IPS-15b (cell line): Measurements from ENCODE around the gene CHRNA7.

ENCODE experiments used
- H3K27me3 ChIP-seq: one replicate; pipeline ENCODE4 v1.6.1; 2013; ENCODE audit warnings: low read length; ENCODE audit not compliant: control insufficient read depth, insufficient read depth
- H3K36me3 ChIP-seq: one replicate; pipeline ENCODE4 v1.6.1; 2013; ENCODE audit warnings: low read length; ENCODE audit not compliant: control insufficient read depth, insufficient read depth
- H3K4me1 ChIP-seq: one replicate; pipeline ENCODE4 v1.6.1; 2013; ENCODE audit warnings: mild to moderate bottlenecking, low read length; ENCODE audit not compliant: control insufficient read depth, insufficient read depth
- H3K4me3 ChIP-seq: one replicate; pipeline ENCODE4 v1.5.1; 2013; ENCODE audit warnings: low read depth, low read length
- H3K9ac ChIP-seq: one replicate; pipeline ENCODE4 v1.6.1; 2013; ENCODE audit warnings: low read depth, mild to moderate bottlenecking, low read length
- H3K9me3 ChIP-seq: one replicate; pipeline ENCODE4 v1.6.1; 2013; ENCODE audit warnings: mild to moderate bottlenecking, low read length; ENCODE audit not compliant: control insufficient read depth, insufficient read depth

CHRNA7 gene

DNA sequence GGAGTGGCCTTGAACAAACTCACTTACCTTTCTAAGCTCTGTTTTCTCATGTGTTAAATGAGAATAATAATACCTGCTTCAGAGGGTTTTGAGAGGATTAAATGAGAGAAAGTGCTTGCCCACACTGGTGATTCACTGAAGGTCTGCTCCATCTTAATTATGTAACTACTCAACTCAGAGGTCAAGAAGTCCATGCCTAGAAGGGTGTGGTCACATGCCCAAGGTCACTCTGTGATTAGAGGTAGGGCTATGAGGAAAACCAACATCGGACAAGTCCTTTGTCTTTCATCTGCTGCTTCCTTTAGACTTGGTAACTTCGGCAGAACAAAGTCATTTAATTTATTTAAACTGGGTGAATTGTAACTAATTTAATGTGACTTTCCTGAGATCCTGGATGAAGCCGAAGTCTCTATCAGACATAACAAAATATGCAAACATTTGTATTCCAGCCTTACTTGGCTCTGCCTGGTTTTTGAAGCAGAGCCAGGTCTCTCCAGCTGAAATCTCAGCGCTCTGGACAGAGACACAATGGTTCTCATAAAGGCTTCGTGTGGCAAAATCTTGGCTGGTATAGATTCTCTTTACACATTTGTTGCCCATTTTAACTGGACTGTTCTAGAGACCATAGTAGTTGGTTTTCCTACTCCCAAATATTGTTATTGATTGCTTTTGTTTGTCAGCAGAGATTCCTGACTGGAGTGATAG, 3.0 kb downstream of the CHRNA7 start:
- Histone ChIP-seq H3K4me1 (no peaks in the 10 kb centered on the region), H3K4me3 (no peak overlapping the region), H3K27me3 (peaks cover 24% of the 10 kb centered on the region), H3K9ac (no peak overlapping the region), H3K9me3 (no peaks in the 10 kb centered on the region), H3K36me3 (no peaks in the 10 kb centered on the region)

GRCh38 chr15:32034106-32034505, 3.8 kb downstream of the CHRNA7 start:
- H3K27me3 ChIP-seq: peaks cover 17% of the 10 kb centered on the region
- no peaks in the 10 kb centered on the region for H3K4me1 ChIP-seq
- H3K4me3 ChIP-seq: no peak overlapping the region
- H3K9me3 ChIP-seq: no peaks in the 10 kb centered on the region
- H3K9ac ChIP-seq: no peak overlapping the region
- H3K36me3 ChIP-seq: no peaks in the 10 kb centered on the region

GRCh38 chr15:32035285-32035684, 5.0 kb downstream of the CHRNA7 start:
- H3K4me1 ChIP-seq: no peaks in the 10 kb centered on the region
- H3K27me3 ChIP-seq: peaks cover 9% of the 10 kb centered on the region
- no peak overlapping the region for H3K4me3 ChIP-seq
- H3K36me3 ChIP-seq: no peaks in the 10 kb centered on the region
- H3K9ac ChIP-seq: no peak overlapping the region
- H3K9me3 ChIP-seq: no peaks in the 10 kb centered on the region

DNA sequence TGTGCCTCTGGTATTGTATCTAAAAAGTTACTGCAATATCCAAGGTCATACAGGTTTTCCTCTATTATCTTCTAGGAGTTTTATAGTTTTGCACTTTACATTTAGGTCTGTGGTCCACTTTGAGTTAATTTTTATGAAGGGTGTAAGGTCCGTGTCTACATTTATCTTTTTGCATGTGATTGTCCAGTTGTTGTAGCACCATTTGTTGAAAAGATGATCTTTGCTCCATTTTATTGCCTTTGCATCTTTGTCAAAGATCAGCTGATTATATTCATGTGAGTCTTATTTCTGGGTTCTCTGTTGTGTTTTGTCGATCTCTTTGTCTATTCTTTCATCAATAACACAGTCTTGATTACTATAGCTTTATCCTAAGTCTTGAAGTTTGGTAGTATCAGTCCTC, 6.7 kb downstream of the CHRNA7 start:
- Histone ChIP-seq H3K36me3 (no peaks in the 10 kb centered on the region), H3K9ac (no peak overlapping the region), H3K27me3 (no peaks in the 10 kb centered on the region), H3K4me1 (peaks cover 10% of the 10 kb centered on the region), H3K9me3 (no peaks in the 10 kb centered on the region), H3K4me3 (no peak overlapping the region)

DNA sequence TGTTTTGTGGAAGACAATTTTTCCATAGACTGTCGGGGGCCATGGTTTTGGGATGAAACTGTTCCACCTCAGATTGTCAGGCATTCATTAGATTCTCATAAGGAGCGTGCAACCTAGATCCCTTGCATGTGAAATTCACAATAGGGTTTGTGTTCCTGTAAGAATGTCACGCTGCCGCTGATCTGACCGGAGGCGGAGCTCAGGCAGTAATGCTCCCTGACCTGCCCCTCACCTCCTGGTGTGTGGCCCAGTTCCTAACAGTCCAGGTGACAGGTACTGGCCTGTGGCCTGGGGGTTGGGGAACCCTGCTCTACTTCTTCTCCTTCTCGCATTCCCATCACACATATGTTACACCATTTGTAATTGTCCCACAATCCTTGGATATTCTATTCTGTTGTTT, 11.0 kb downstream of the CHRNA7 start:
- peaks cover 14% of the 10 kb centered on the region for H3K4me1 ChIP-seq
- no peaks in the 10 kb centered on the region for H3K9me3 ChIP-seq
- H3K9ac ChIP-seq: no peak overlapping the region
- no peaks in the 10 kb centered on the region for H3K27me3 ChIP-seq
- H3K4me3 ChIP-seq: no peak overlapping the region
- H3K36me3 ChIP-seq: no peaks in the 10 kb centered on the region

DNA sequence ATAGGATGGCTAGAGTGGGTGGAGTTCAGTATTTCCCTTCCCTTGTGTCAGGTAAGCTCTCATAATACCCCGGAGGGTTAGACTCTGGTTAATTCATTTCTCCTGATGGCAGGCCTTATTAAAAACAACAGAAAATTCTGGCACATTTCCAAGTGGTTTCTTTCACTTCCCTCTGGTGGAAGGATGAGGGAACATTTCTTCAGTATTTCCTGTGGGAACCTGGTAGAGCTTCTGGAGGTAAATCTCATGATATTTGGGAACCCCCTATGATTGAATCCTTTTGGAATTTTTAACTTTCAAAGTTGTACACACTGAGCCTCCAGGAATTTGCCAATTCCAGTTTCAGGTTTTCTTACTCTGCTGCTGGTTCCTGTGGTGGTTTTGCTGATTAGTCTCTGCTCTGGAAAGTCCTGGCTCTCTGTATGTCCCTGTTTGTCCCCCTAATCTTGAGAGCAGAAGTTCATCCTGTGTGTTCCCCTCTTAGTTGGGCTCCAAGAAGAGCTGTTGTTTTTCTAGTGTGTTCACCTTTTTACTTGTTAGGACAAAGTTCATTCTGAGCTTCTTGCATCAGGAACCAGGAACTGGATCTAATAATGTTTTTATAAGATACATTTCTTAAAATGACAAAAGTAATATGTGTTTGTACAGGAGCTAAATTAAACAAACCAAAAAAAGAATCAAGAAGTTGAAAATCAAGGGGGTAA, 12.1 kb downstream of the CHRNA7 start:
- H3K27me3 ChIP-seq: no peaks in the 10 kb centered on the region
- no peak overlapping the region for H3K9ac ChIP-seq
- no peaks in the 10 kb centered on the region for H3K9me3 ChIP-seq
- no peaks in the 10 kb centered on the region for H3K36me3 ChIP-seq
- peaks cover 14% of the 10 kb centered on the region for H3K4me1 ChIP-seq
- no peak overlapping the region for H3K4me3 ChIP-seq

GRCh38 chr15:32053719-32054118, 23.4 kb downstream of the CHRNA7 start:
- Histone ChIP-seq H3K9ac (no peak overlapping the region), H3K4me3 (no peak overlapping the region), H3K9me3 (no peaks in the 10 kb centered on the region), H3K4me1 (no peaks in the 10 kb centered on the region), H3K27me3 (no peaks in the 10 kb centered on the region), H3K36me3 (no peaks in the 10 kb centered on the region)

DNA sequence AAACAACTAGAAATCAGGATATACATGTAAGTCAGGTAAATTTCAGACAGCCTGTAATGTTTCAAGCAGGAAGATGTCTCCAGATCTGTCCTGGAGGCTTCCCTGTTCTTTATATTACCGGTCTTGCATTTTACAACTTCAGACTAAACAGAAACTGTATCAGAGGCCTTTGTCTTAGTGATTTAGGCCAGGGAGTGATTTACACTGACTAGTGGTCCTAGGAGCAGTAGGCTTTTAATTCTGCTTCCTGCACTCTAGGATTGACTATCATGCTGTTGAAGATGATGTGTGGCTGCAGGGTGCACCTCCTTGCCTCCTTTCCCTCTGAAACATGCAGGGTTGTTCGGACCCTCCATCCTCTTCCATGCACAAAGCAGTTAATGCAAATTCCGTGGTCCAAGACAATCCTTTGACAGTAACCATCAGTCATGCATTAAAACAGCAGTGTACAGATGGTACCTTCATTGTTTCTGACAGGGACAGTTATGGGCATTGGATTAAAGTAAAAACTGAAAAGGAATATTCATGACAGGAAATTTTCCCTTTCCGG, 27.6 kb downstream of the CHRNA7 start:
- Histone ChIP-seq H3K9me3 (no peaks in the 10 kb centered on the region), H3K9ac (no peak overlapping the region), H3K4me1 (no peaks in the 10 kb centered on the region), H3K36me3 (no peaks in the 10 kb centered on the region), H3K27me3 (no peaks in the 10 kb centered on the region), H3K4me3 (no peak overlapping the region)

GRCh38 chr15:32060706-32061105, 30.4 kb downstream of the CHRNA7 start:
- Histone ChIP-seq H3K4me1 (no peaks in the 10 kb centered on the region), H3K9me3 (no peaks in the 10 kb centered on the region), H3K4me3 (no peak overlapping the region), H3K36me3 (no peaks in the 10 kb centered on the region), H3K9ac (no peak overlapping the region), H3K27me3 (no peaks in the 10 kb centered on the region)

- Histone ChIP-seq H3K4me1 (no peaks in the 10 kb centered on the region), H3K27me3 (no peaks in the 10 kb centered on the region), H3K9ac (no peak overlapping the region), H3K4me3 (no peak overlapping the region), H3K36me3 (no peaks in the 10 kb centered on the region), H3K9me3 (no peaks in the 10 kb centered on the region)
Measured at GRCh38 chr15:32067115-32067514, 36.8 kb downstream of the CHRNA7 start.

- Histone ChIP-seq H3K4me1 (peaks cover 13% of the 10 kb centered on the region), H3K27me3 (no peaks in the 10 kb centered on the region), H3K36me3 (no peaks in the 10 kb centered on the region), H3K9me3 (no peaks in the 10 kb centered on the region), H3K9ac (no peak overlapping the region), H3K4me3 (no peak overlapping the region)
Measured at GRCh38 chr15:32089851-32090359, 59.6 kb downstream of the CHRNA7 start.
